ENCODE data around the gene SMIM1. TPM values are rescaled to one million over a fixed set of nuclear protein-coding genes. Genes with fewer than 3 reads are reported as not detected.

Gene SMIM1
- total RNA-seq, 4 donors from 2014 or later, result 1.5 to 5.3 TPM; not detected in 2

DNA sequence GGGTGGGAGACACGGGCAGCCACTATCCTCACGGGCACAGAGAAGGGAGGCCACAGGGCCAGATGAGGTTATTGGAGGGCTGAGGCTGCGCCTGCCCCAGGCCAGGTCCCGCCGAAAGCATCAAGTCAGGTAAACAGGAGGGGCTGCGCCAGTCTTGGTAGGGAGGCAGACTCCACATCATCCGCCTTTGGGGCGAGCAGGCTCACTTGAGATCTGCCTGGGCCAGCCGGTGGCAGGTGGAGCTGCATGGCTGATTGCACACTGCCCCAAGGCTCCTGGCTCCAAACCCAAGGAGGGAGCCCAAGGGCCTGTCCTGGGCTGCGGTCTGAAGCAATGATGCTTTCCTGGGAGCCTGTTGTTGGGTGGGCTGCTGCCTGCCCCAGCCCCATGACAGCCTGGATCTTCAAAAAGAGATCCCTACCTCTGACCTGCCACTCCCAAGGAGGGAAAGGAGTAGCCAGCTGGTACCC, 4.6 kb downstream of the SMIM1 start:
- Histone ChIP-seq H3K9me3 (no peaks in the 10 kb centered on the region), H3K27me3 (peaks cover 0 to 7% (median 0%) of the 10 kb centered on the region in 4 donors), H3K27ac (no peak overlapping the region), H3K4me1 (peaks cover 27 to 59% (median 31%) of the 10 kb centered on the region in 3 donors), H3K4me3 (no peak overlapping the region), H3K36me3 (peaks cover under 1 to 41% (median 26%) of the 10 kb centered on the region in 3 donors)
- intact Hi-C loops (cut with DNase I), result no loop called here
- 27 to 67% methylated on average over 1 to 2 of the region's 10 CpGs for WGBS, 2 donors
- DNase-seq, result no peak
- TF ChIP-seq, protein P1, sequence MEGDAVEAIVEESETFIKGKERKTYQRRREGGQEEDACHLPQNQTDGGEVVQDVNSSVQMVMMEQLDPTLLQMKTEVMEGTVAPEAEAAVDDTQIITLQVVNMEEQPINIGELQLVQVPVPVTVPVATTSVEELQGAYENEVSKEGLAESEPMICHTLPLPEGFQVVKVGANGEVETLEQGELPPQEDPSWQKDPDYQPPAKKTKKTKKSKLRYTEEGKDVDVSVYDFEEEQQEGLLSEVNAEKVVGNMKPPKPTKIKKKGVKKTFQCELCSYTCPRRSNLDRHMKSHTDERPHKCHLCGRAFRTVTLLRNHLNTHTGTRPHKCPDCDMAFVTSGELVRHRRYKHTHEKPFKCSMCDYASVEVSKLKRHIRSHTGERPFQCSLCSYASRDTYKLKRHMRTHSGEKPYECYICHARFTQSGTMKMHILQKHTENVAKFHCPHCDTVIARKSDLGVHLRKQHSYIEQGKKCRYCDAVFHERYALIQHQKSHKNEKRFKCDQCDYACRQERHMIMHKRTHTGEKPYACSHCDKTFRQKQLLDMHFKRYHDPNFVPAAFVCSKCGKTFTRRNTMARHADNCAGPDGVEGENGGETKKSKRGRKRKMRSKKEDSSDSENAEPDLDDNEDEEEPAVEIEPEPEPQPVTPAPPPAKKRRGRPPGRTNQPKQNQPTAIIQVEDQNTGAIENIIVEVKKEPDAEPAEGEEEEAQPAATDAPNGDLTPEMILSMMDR (IDR thresholded peaks at IDR 0.05), result no peak
- no peak for TF ChIP-seq POLR2A (IDR thresholded peaks at IDR 0.05)

DNA sequence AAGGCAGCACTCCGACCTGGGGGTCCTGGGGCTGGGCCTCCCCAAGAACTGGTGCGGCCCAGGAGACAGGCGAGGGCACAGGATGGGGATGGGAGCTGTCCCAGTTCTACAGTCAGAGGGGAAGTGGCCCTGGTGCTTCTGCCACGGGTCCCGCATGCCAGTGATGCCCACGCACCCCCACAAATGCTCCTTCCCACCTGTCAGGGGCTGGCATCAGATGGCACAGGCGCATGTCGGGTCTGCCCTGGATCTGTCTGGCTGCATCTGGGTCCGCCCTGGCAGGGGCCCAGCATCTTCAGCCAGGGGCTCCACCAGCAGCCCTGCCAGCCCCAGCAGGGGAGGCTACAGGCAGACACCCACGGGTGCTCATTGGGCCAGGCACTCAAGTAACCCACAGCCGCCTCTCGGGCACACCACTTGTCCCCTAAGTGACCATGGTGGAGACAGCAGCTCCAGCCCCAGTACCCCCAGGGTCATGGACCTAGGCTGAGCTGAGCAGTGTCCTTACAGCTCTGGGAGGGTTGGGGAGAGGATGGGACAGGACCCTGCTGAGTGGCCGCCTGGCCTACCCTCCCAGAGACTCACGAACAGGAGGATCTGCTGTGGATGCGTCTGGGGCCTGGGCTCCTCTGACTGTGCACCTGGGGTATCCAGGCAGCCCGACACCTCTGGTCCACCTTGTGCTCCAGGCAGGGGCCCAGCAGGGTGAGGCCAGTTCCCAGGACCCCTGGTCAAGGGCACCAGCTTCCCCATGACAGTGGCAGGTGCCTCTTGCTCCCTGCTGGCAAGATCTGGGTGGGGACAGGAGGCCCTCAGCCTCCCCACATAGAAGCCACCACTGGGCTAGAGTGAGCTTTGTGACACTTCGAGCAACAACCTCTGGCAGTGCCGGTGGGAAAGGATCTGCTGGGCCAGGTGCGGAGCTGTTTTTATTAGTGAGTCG, 5.4 kb downstream of the SMIM1 start:
- H3K27ac ChIP-seq, result no peak overlapping the region
- intact Hi-C loops (cut with DNase I), result no loop called here
- TF ChIP-seq POLR2A (IDR thresholded peaks at IDR 0.05), result no peak
- TF ChIP-seq, protein P1 (IDR thresholded peaks at IDR 0.05), result no peak
- DNase-seq, result no peak
- H3K36me3 ChIP-seq, result peaks cover 8 to 49% (median 34%) of the 10 kb centered on the region in 3 donors
- no peaks in the 10 kb centered on the region for H3K9me3 ChIP-seq
- 95% methylated on average over 4 of the region's 20 CpGs; no CpG with 5 or more reads in 1 of the 2 donors for WGBS, 2 donors
- no peak overlapping the region for H3K4me3 ChIP-seq
- H3K27me3 ChIP-seq, result peaks cover 0 to under 1% (median 0%) of the 10 kb centered on the region in 4 donors
- H3K4me1 ChIP-seq, result peaks cover 26 to 51% (median 26%) of the 10 kb centered on the region in 3 donors

DNA sequence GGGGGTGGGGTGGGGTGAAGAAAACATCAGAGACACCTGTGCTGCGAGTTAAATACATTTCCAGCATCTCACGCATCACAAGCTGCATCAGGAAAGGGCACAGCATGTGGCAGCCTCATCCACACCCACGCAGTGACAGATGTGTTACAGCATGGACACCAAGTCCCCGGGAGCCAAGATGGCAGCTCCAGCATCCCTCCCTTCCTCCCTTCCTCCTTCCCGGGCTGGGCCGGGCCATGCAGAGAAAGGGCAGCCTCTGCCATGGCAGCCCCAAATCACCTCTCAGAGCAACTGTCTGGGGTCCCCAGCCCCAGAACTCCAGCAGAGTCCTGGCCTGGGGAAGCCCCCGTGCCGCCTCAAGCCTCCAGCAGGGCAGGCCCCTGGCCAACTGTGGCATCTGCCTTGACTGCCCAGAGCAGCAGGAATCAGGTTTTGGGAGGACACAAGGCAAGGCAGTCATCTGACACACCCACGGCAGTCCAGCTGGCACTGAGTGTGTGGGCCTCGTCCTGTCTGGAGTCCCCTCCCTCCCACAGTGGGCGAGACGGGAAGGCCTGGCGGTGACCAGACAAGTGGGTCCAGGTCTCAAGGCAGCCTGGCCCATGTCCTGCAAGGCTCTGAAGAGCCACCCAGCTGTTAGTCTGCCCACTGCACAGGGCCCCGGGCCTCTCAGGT, 6.2 kb downstream of the SMIM1 start:
- peaks cover 18 to 43% (median 21%) of the 10 kb centered on the region in 3 donors for H3K4me1 ChIP-seq
- no peak overlapping the region for H3K4me3 ChIP-seq
- intact Hi-C loops (cut with DNase I), result no loop called here
- WGBS, 2 donors, result 66% methylated on average over 6 of the region's 14 CpGs; no CpG with 5 or more reads in 1 of the 2 donors
- no peaks in the 10 kb centered on the region for H3K27me3 ChIP-seq
- peaks cover 11 to 57% (median 39%) of the 10 kb centered on the region in 3 donors for H3K36me3 ChIP-seq
- no peaks in the 10 kb centered on the region for H3K9me3 ChIP-seq
- TF ChIP-seq, protein P1 (IDR thresholded peaks at IDR 0.05), result no peak
- TF ChIP-seq POLR2A (IDR thresholded peaks at IDR 0.05), result no peak
- no peak for DNase-seq
- no peak overlapping the region for H3K27ac ChIP-seq

DNA sequence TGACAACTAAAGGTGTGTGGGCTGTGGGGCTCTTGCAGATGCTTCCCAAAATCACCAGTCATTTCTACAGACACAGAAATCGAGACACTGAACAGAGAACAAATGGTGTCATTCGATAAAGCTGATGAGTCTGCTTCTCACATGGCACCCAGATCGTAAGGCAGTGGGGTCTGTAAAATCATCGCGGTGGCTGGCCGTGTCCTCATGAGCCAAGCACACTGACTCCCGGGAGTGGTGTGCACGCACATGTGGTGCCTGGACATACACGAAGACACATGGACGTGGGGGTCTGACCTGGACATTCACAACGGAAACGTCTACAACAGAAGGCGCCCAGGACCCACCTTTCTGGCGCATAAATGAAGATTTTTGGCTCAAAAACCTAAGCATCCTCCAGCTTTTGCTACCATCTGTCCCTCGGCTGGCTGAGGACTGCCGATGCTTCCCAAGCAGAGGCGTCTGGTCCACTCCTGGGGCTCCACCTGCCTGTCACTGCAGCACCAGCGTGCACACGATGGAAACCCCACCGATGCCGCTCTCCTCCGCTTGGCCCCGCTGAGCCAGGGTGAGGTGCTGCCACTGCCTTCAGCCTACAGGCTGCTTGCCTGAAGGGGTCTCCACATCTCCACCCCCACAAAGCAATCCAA, 6.8 kb downstream of the SMIM1 start:
- DNase-seq, result no peak
- Histone ChIP-seq H3K9me3 (no peaks in the 10 kb centered on the region), H3K27me3 (no peaks in the 10 kb centered on the region), H3K36me3 (peaks cover 14 to 64% (median 46%) of the 10 kb centered on the region in 3 donors), H3K4me1 (peaks cover 18 to 36% (median 21%) of the 10 kb centered on the region in 3 donors), H3K27ac (no peak overlapping the region), H3K4me3 (no peak overlapping the region)
- intact Hi-C loops (cut with DNase I), result no loop called here
- TF ChIP-seq, protein P1 (IDR thresholded peaks at IDR 0.05), result no peak
- TF ChIP-seq POLR2A (IDR thresholded peaks at IDR 0.05), result no peak
- 90 to 97% methylated on average over 15 to 21 of the region's 23 CpGs for WGBS, 2 donors
